H9 (cell line): ENCODE results near the gene CEP170B. TPM values are rescaled to one million over a fixed set of nuclear protein-coding genes. Genes with fewer than 3 reads are reported as not detected.

ENCODE experiments used
- DNase-seq: peaks from one replicate; pipeline ENCODE4 v3.0.0-alpha.2; 2017
- H2AFZ ChIP-seq: one replicate; pipeline ENCODE4 v1.6.1; 2013; ENCODE audit warnings: mild to moderate bottlenecking, low read length, control low read depth, moderate library complexity
- H2AK5ac ChIP-seq: 2 replicates; pipeline ENCODE4 v1.6.1; 2013; ENCODE audit warnings: low read length, control low read depth, mixed read lengths; ENCODE audit not compliant: insufficient read length
- H2BK120ac ChIP-seq: one replicate; pipeline ENCODE4 v1.6.1; 2013; ENCODE audit warnings: low read depth, mild to moderate bottlenecking, low read length, control low read depth, inconsistent platforms; ENCODE audit not compliant: poor library complexity, severe bottlenecking
- H2BK12ac ChIP-seq: 2 replicates; pipeline ENCODE4 v1.6.1; 2013; ENCODE audit warnings: low read length, control low read depth, mixed read lengths, low read depth; ENCODE audit not compliant: insufficient read length
- H2BK15ac ChIP-seq: 2 replicates; pipeline ENCODE4 v1.6.1; 2013; ENCODE audit warnings: low read depth, low read length, control low read depth
- H2BK20ac ChIP-seq: one replicate; pipeline ENCODE4 v1.6.1; 2013; ENCODE audit warnings: low read depth, mild to moderate bottlenecking, low read length, control low read depth, inconsistent platforms; ENCODE audit not compliant: poor library complexity, severe bottlenecking
- H2BK5ac ChIP-seq: 2 replicates; pipeline ENCODE4 v1.6.1; 2013; ENCODE audit warnings: low read length, control low read depth, mixed read lengths; ENCODE audit not compliant: insufficient read length
- H3K14ac ChIP-seq: 2 replicates; pipeline ENCODE4 v1.6.1; 2013; ENCODE audit warnings: low read length, control low read depth; ENCODE audit not compliant: insufficient read depth
- H3K18ac ChIP-seq: 2 replicates; pipeline ENCODE4 v1.6.1; 2013; ENCODE audit warnings: low read depth, mild to moderate bottlenecking, mixed read lengths, low read length, control low read depth; ENCODE audit not compliant: insufficient read length
- H3K23ac ChIP-seq: 2 replicates; pipeline ENCODE4 v1.6.1; 2013; ENCODE audit warnings: low read length, control low read depth, mixed read lengths, low read depth; ENCODE audit not compliant: insufficient read length
- H3K23me2 ChIP-seq: 2 replicates; pipeline ENCODE4 v1.6.1; 2013; ENCODE audit warnings: low read depth, mild to moderate bottlenecking, mixed read lengths, low read length, control low read depth; ENCODE audit not compliant: insufficient read length, poor library complexity, severe bottlenecking
- H3K27ac ChIP-seq: 2 replicates; pipeline ENCODE4 v1.5.1; 2013; ENCODE audit warnings: low read length, control low read depth, mixed read lengths, low read depth; ENCODE audit not compliant: insufficient read length
- H3K27me3 ChIP-seq: 2 replicates; pipeline ENCODE4 v1.6.1; 2013; ENCODE audit warnings: low read length, control low read depth, inconsistent platforms; ENCODE audit not compliant: insufficient read depth
- H3K4ac ChIP-seq: 2 replicates; pipeline ENCODE4 v1.6.1; 2013; ENCODE audit warnings: low read depth, mild to moderate bottlenecking, control low read depth, inconsistent platforms, low read length, moderate library complexity
- H3K4me1 ChIP-seq: 2 replicates; pipeline ENCODE4 v1.6.1; 2013; ENCODE audit warnings: low read length, control low read depth, inconsistent platforms; ENCODE audit not compliant: insufficient read depth
- H3K4me2 ChIP-seq: 2 replicates; pipeline ENCODE4 v1.6.1; 2013; ENCODE audit warnings: low read length, control low read depth, mixed read lengths; ENCODE audit not compliant: insufficient read length, insufficient read depth
- H3K56ac ChIP-seq: 2 replicates; pipeline ENCODE4 v1.6.1; 2013; ENCODE audit warnings: low read depth, mild to moderate bottlenecking, mixed read lengths, low read length, control low read depth; ENCODE audit not compliant: insufficient read length
- H3K79me1 ChIP-seq: 2 replicates; pipeline ENCODE4 v1.6.1; 2013; ENCODE audit warnings: low read depth, mild to moderate bottlenecking, moderate library complexity, low read length, control low read depth, inconsistent platforms; ENCODE audit not compliant: insufficient read depth, poor library complexity, severe bottlenecking
- H3K79me2 ChIP-seq: 2 replicates; pipeline ENCODE4 v1.6.1; 2013; ENCODE audit warnings: low read length, control low read depth, inconsistent platforms; ENCODE audit not compliant: insufficient read depth
- H3K9ac ChIP-seq: 2 replicates; pipeline ENCODE4 v1.6.1; 2013; ENCODE audit warnings: low read length, control low read depth, mixed read lengths; ENCODE audit not compliant: insufficient read length; ENCODE audit errors: extremely low read depth
- H3K9me3 ChIP-seq: one replicate; pipeline ENCODE4 v1.6.1; 2013; ENCODE audit warnings: low read depth, low read length, inconsistent platforms; ENCODE audit not compliant: control insufficient read depth
- H3T11ph ChIP-seq: one replicate; pipeline ENCODE4 v1.6.1; 2013; ENCODE audit warnings: mild to moderate bottlenecking, low read length, control low read depth, inconsistent platforms
- H4K20me1 ChIP-seq: one replicate; pipeline ENCODE4 v1.6.1; 2013; ENCODE audit not compliant: control insufficient read depth, insufficient read length, insufficient read depth
- H4K5ac ChIP-seq: 2 replicates; pipeline ENCODE4 v1.6.1; 2013; ENCODE audit warnings: low read depth, mild to moderate bottlenecking, mixed read lengths, low read length, control low read depth; ENCODE audit not compliant: insufficient read length
- H4K8ac ChIP-seq: replicated peaks from 2 replicates; pipeline ENCODE4 v1.6.1; 2013; ENCODE audit warnings: low read length, control low read depth, mixed read lengths, low read depth; ENCODE audit not compliant: insufficient read length
- H4K91ac ChIP-seq: 2 replicates; pipeline ENCODE4 v1.6.1; 2013; ENCODE audit warnings: low read depth, mild to moderate bottlenecking, moderate library complexity, mixed read lengths, low read length, control low read depth; ENCODE audit not compliant: insufficient read length
- H3K27ac Mint-ChIP-seq, 3 experiments: 2 replicates in 2 of 3; 3 replicates in 1 of 3; pipeline ENCODE4 v1.8.0; 2020 to 2021; ENCODE audit warnings: mixed read lengths in 3 of 3, mild to moderate bottlenecking in 1 of 3, moderate library complexity in 1 of 3
- H3K27me3 Mint-ChIP-seq: 2 replicates; pipeline ENCODE4 v1.8.0; 2021; ENCODE audit warnings: low read depth, mild to moderate bottlenecking, moderate library complexity, mixed read lengths
- H3K36me3 Mint-ChIP-seq, 3 experiments: 2 replicates in 2 of 3; 3 replicates in 1 of 3; pipeline ENCODE4 v1.8.0; 2020 to 2021; ENCODE audit warnings: low read depth in 3 of 3, mixed read lengths in 3 of 3; ENCODE audit not compliant: insufficient read depth in 1 of 3
- H3K4me1 Mint-ChIP-seq, 2 experiments: 2 replicates each; pipeline ENCODE4 v1.8.0; 2020; ENCODE audit warnings: mixed read lengths in 2 of 2
- H3K4me3 Mint-ChIP-seq, 2 experiments: 2 replicates in 1 of 2; 3 replicates in 1 of 2; pipeline ENCODE4 v1.8.0; 2020 to 2021; ENCODE audit warnings: mild to moderate bottlenecking in 2 of 2, mixed read lengths in 2 of 2, moderate library complexity in 1 of 2
- H3K9me3 Mint-ChIP-seq, 2 experiments: 2 replicates in 1 of 2; 3 replicates in 1 of 2; pipeline ENCODE4 v1.8.0; 2020; ENCODE audit warnings: mild to moderate bottlenecking in 2 of 2, mixed read lengths in 2 of 2, moderate library complexity in 1 of 2
- WGBS: extraction: QIAGEN DNeasy Blood & Tissue Kit; methylation state at CpG from one replicate; pipeline ENCODE4 v1.1.7; 2013; ENCODE audit warnings: missing lambda C conversion rate, low lambda C conversion rate, mixed read lengths; ENCODE audit not compliant: insufficient read length; ENCODE audit errors: extremely low coverage; 5-methylcytosine and 5-hydroxymethylcytosine counted together
- total RNA-seq: library from RNA; stranded (reverse); gene quantifications from 2 replicates; pipeline ENCODE4 v1.2.1, GENCODE V29; 2021
- TF ChIP-seq, protein P1 (sequence below): fragments of 200-600 bp; sonication (generic); conservative IDR thresholded peaks from 3 replicates; pipeline ENCODE4 v1.8.0; 2021; ENCODE audit warnings: antibody characterized with exemption, mild to moderate bottlenecking

The CEP170B gene
- total RNA-seq, 1 experiment from 2014 or later: 28.8 TPM

DNA sequence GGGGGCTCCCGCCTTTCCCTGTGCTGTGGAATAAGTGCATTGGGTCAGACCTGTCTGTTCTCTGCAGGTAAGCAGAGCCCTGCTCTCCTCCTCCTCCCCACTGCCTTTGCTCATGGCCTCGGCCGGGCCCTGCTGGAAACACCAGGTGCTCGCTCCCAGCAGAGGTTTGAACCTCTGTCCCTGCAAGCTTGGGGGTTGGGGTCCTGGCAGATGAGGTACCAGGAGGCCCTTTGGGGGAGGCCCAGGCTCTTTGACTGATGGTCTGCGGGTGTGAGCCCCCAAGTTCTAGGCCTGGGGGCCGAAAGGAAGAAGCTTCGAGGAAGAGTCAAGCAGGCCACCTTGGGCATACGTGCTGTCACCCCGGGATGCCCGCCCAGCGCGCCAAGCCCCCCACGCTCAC is 22.1 kb upstream of the CEP170B start:
- DNase-seq: no peak
- no peak overlapping the region for H3K27ac Mint-ChIP-seq
- Histone ChIP-seq H3K23me2 (peaks cover 14% of the 10 kb centered on the region), H2AK5ac (no peak overlapping the region), H2AFZ (no peak overlapping the region), H2BK20ac (no peak overlapping the region), H3K79me1 (no peaks in the 10 kb centered on the region), H3K4me2 (peak overlapping the region; percentile 51), H3K56ac (no peak overlapping the region), H3K18ac (peak overlapping the region; percentile 51), H4K20me1 (no peaks in the 10 kb centered on the region), H3K4me1 (no peaks in the 10 kb centered on the region), H4K5ac (no peak overlapping the region), H3T11ph (no peak overlapping the region), H3K23ac (no peak overlapping the region), H3K14ac (peak overlapping the region; percentile 68; the same call in 1 of the 2 replicates), H4K91ac (no peak overlapping the region), H2BK15ac (no peak overlapping the region), H3K27me3 (no peaks in the 10 kb centered on the region), H3K9me3 (no peaks in the 10 kb centered on the region), H2BK5ac (no peak overlapping the region), H2BK12ac (no peak overlapping the region), H3K4ac (no peak overlapping the region), H2BK120ac (no peak overlapping the region), H3K9ac (no peak overlapping the region), H3K27ac (no peak overlapping the region), H3K79me2 (no peaks in the 10 kb centered on the region), H4K8ac (no peak overlapping the region)
- peaks cover 13 to 16% of the 10 kb centered on the region in 2 experiments for H3K4me1 Mint-ChIP-seq
- TF ChIP-seq, protein P1, sequence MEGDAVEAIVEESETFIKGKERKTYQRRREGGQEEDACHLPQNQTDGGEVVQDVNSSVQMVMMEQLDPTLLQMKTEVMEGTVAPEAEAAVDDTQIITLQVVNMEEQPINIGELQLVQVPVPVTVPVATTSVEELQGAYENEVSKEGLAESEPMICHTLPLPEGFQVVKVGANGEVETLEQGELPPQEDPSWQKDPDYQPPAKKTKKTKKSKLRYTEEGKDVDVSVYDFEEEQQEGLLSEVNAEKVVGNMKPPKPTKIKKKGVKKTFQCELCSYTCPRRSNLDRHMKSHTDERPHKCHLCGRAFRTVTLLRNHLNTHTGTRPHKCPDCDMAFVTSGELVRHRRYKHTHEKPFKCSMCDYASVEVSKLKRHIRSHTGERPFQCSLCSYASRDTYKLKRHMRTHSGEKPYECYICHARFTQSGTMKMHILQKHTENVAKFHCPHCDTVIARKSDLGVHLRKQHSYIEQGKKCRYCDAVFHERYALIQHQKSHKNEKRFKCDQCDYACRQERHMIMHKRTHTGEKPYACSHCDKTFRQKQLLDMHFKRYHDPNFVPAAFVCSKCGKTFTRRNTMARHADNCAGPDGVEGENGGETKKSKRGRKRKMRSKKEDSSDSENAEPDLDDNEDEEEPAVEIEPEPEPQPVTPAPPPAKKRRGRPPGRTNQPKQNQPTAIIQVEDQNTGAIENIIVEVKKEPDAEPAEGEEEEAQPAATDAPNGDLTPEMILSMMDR: no peak
- H3K36me3 Mint-ChIP-seq: no peaks in the 10 kb centered on the region
- WGBS: no CpG with 5 or more reads among the region's 13 CpGs
- H3K4me3 Mint-ChIP-seq: peak overlapping the region; percentile 24 to 48; a peak in 2 of 5 replicates
- H3K27me3 Mint-ChIP-seq: peaks cover 91% of the 10 kb centered on the region
- no peaks in the 10 kb centered on the region for H3K9me3 Mint-ChIP-seq
